Activated naive CD4-positive, alpha-beta T cell treated with anti-CD3 and anti-CD28 coated beads for 36 hours (primary cell): ENCODE results near the gene ADAMTSL2. TPM values are rescaled to one million over a fixed set of nuclear protein-coding genes. Genes with fewer than 3 reads are reported as not detected.

Experiments used
- CTCF ChIA-PET: fragments of 350-600 bp; sonication (Branson Sonifier 250); formaldehyde crosslinking; loops from one replicate; lab custom pipeline; 2021; ENCODE audit warnings: antibody characterized with exemption; lab: Charles Lee
- DNase-seq: peaks from one replicate; pipeline ENCODE4 v3.0.0-alpha.2; 2020
- H3K27ac Mint-ChIP-seq: one replicate; pipeline ENCODE4 v1.8.0; 2021; ENCODE audit warnings: mild to moderate bottlenecking, mixed read lengths
- H3K27me3 Mint-ChIP-seq: one replicate; pipeline ENCODE4 v1.8.0; 2021; ENCODE audit warnings: low read depth, mixed read lengths
- H3K36me3 Mint-ChIP-seq: one replicate; pipeline ENCODE4 v1.8.0; 2021; ENCODE audit warnings: low read depth, mixed read lengths
- H3K4me1 Mint-ChIP-seq: one replicate; pipeline ENCODE4 v1.8.0; 2021; ENCODE audit warnings: low read depth, mixed read lengths
- H3K4me3 Mint-ChIP-seq: one replicate; pipeline ENCODE4 v1.8.0; 2021; ENCODE audit warnings: mild to moderate bottlenecking, moderate library complexity, mixed read lengths
- H3K9me3 Mint-ChIP-seq: one replicate; pipeline ENCODE4 v1.8.0; 2021; ENCODE audit warnings: mixed read lengths
- intact Hi-C: fragments of 100-400 bp; cut with micrococcal nuclease; formaldehyde crosslinking; loops from one replicate; pipeline ENCODE4 v1.15.1; 2023
- total RNA-seq, 2 experiments: library from RNA; stranded (reverse); gene quantifications; one replicate each; pipeline ENCODE4 v1.2.3, GENCODE V29; 2021

The ADAMTSL2 gene
- total RNA-seq, 2 experiments from 2014 or later = 0.14 to 0.17 TPM

DNA sequence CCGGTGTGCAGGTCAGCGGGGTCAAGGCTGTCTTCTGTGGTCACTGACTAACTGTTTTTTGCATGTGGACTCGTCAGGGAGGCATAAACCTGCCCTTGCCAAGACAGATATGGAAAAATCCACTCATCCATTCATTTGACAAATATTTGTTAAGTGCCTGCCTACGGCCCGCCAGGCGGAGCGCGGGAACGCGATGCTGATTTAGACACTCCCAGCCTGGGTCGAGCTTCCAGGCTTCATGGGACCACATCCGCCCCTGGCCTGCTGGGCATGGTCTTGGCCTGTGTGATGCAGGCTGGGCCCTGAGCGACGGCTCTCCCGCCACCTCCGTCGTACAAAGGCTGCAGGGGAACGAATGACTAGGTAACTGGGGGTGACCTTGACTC lies 27.9 kb upstream of the ADAMTSL2 start:
- Mint-ChIP-seq H3K4me1 (peaks cover 12% of the 10 kb centered on the region), H3K27ac (no peak overlapping the region)
- intact Hi-C loops = no loop called here

GRCh38 chr9:133507246-133507965 lies 27.1 kb upstream of the ADAMTSL2 start:
- no peak overlapping the region for H3K4me3 Mint-ChIP-seq

More for the DNA sequence above, 27.9 kb upstream of the ADAMTSL2 start:
- DNase-seq = no peak
- H3K4me3 Mint-ChIP-seq = no peak overlapping the region
- peaks cover 4% of the 10 kb centered on the region for H3K36me3 Mint-ChIP-seq
- H3K9me3 Mint-ChIP-seq = peaks cover 11% of the 10 kb centered on the region
- CTCF ChIA-PET = interaction anchor here (0.8 kb wide), 1 partner anchor 11 kb away, joined by 3 read pairs; no protein-coding TSS in a partner anchor
- no peaks in the 10 kb centered on the region for H3K27me3 Mint-ChIP-seq

DNA sequence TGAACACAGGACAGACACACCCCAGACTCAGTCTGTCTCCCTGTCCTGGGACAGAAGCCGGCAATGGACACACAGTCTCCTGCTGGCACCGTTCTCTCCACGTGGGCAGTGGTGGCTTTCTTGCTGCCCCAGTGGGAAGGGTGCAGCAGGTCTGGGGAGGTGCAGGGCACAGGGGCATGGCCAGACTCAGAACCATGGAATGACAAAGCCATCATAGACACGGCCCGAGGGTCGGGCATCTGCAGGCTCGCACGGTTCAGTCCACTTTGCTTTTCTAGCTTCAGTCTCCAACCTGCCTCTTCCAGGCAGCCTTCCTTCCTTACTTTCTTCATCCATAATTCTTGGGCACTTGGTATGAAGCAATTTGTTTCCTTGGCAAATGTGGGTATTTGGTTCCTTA lies 26.5 kb upstream of the ADAMTSL2 start:
- Mint-ChIP-seq H3K27me3 (no peaks in the 10 kb centered on the region), H3K36me3 (no peaks in the 10 kb centered on the region), H3K4me3 (no peak overlapping the region), H3K4me1 (peaks cover 12% of the 10 kb centered on the region), H3K27ac (no peak overlapping the region), H3K9me3 (no peaks in the 10 kb centered on the region)
- intact Hi-C loops = no loop called here
- CTCF ChIA-PET = no interaction called here
- no peak for DNase-seq

More at GRCh38 chr9:133507246-133507965, 27.1 kb upstream of the ADAMTSL2 start:
- CTCF ChIA-PET = no interaction called here
- Mint-ChIP-seq H3K9me3 (peaks cover 3% of the 10 kb centered on the region), H3K27me3 (no peaks in the 10 kb centered on the region), H3K27ac (no peak overlapping the region), H3K4me1 (peaks cover 12% of the 10 kb centered on the region), H3K36me3 (peaks cover 2% of the 10 kb centered on the region)
- no peak for DNase-seq
- intact Hi-C loops = no loop called here

- intact Hi-C loops = no loop called here
- CTCF ChIA-PET = interaction anchor here (0.6 to 1.0 kb wide), 2 partner anchors 22 to 274 kb away, joined by 3 to 4 read pairs; no protein-coding TSS in a partner anchor
These were observed 25.1 kb upstream of the ADAMTSL2 start for GRCh38 chr9:133509179-133510083.

DNA sequence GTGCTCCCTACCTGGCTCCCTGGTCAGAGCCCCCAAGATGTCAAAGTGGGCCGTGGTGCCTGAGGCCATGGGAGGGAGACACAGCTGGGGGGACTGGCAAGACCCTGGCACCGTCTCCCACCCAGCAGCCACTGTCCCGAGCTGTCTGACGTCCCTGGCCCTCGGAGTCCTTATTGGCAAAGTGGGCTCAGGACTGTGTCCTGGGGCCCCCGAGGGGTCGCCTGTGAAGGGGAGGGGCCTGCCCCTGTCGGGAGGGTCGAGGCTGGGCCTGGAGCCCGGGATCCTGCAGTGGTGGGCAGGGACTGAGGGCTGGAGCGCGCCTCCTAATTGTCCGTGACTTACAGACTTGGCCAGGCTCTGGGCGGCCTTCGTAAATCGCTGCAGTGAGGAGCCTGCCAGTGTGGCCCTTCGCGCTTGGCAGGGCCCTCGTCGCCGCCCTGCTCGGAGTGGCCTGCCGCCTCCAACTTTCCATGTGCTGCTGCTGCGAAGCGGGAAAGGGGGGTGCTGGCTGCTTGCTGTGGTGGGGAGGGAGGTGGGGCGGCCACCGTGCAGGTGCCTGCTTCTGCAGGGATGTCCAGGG lies 23.5 kb upstream of the ADAMTSL2 start:
- Mint-ChIP-seq H3K36me3 (no peaks in the 10 kb centered on the region), H3K27me3 (no peaks in the 10 kb centered on the region), H3K4me3 (no peak overlapping the region), H3K27ac (no peak overlapping the region), H3K9me3 (no peaks in the 10 kb centered on the region), H3K4me1 (peaks cover 12% of the 10 kb centered on the region)
- intact Hi-C loops = no loop called here
- CTCF ChIA-PET = no interaction called here
- DNase-seq = no peak

More at GRCh38 chr9:133509179-133510083, 25.1 kb upstream of the ADAMTSL2 start:
- Mint-ChIP-seq H3K9me3 (no peaks in the 10 kb centered on the region), H3K4me1 (peaks cover 12% of the 10 kb centered on the region), H3K36me3 (no peaks in the 10 kb centered on the region), H3K4me3 (peak overlapping the region; percentile 13), H3K27ac (peak overlapping the region; percentile 15), H3K27me3 (no peaks in the 10 kb centered on the region)
- DNase-seq = peak; percentile 26

GRCh38 chr9:133511607-133512006 lies 22.9 kb upstream of the ADAMTSL2 start:
- Mint-ChIP-seq H3K9me3 (no peaks in the 10 kb centered on the region), H3K4me3 (no peak overlapping the region), H3K27me3 (no peaks in the 10 kb centered on the region), H3K27ac (no peak overlapping the region), H3K36me3 (no peaks in the 10 kb centered on the region), H3K4me1 (peaks cover 12% of the 10 kb centered on the region)
- CTCF ChIA-PET = no interaction called here
- DNase-seq = no peak
- intact Hi-C loops = no loop called here

- CTCF ChIA-PET = no interaction called here
- no peaks in the 10 kb centered on the region for H3K27me3 Mint-ChIP-seq
- intact Hi-C loops = no loop called here
- no peak overlapping the region for H3K4me3 Mint-ChIP-seq
- no peaks in the 10 kb centered on the region for H3K9me3 Mint-ChIP-seq
- DNase-seq = no peak
- H3K36me3 Mint-ChIP-seq = no peaks in the 10 kb centered on the region
- H3K4me1 Mint-ChIP-seq = peaks cover 12% of the 10 kb centered on the region
- H3K27ac Mint-ChIP-seq = no peak overlapping the region
These were observed 22.0 kb upstream of the ADAMTSL2 start for GRCh38 chr9:133512253-133513213.

DNA sequence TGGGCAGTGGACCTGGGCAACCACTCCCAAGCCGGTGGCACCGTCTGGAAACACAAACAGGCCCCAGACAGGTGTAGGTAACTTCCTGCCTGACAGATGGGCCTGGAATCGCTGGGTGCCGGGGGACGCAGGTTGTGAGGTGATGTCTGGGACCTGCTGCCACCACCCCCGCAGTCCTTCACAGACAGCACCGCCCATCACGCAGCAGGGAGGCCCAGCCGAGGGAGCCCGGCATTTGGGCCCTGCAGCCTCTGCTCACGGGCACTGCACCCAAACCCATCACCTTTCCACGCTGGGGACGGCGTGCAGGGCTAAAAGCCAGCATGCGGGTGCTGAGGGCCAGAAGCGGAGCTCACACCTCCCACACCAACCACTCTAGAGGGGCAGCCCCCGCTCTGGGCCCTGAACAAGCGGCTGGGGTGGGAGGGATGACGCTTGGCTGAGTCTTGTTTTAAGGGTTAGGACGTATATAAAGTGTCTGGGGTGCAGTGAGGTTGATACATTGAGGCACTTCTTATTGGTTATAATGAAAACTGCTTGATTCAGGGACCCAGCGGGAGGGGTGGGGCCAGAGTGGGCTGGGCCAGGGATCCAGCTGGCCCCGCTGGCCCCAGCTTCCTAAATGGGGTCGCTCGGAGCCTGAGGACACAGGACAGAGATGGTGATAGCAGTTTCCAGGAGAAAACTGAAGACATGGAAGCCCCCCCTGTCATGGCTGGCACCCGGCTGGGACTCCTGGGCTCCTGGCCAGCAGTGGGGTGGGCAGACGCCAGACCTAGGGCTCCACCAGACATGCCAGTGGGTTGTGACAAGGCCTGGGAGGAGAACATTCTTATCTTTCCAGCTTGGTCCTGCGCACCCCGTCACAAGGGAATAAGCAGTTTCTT lies 21.0 kb upstream of the ADAMTSL2 start:
- H3K4me3 Mint-ChIP-seq = no peak overlapping the region
- no peak overlapping the region for H3K27ac Mint-ChIP-seq
- no peaks in the 10 kb centered on the region for H3K9me3 Mint-ChIP-seq
- intact Hi-C loops = no loop called here
- CTCF ChIA-PET = no interaction called here
- H3K4me1 Mint-ChIP-seq = peaks cover 9% of the 10 kb centered on the region
- no peaks in the 10 kb centered on the region for H3K36me3 Mint-ChIP-seq
- no peaks in the 10 kb centered on the region for H3K27me3 Mint-ChIP-seq
- no peak for DNase-seq

DNA sequence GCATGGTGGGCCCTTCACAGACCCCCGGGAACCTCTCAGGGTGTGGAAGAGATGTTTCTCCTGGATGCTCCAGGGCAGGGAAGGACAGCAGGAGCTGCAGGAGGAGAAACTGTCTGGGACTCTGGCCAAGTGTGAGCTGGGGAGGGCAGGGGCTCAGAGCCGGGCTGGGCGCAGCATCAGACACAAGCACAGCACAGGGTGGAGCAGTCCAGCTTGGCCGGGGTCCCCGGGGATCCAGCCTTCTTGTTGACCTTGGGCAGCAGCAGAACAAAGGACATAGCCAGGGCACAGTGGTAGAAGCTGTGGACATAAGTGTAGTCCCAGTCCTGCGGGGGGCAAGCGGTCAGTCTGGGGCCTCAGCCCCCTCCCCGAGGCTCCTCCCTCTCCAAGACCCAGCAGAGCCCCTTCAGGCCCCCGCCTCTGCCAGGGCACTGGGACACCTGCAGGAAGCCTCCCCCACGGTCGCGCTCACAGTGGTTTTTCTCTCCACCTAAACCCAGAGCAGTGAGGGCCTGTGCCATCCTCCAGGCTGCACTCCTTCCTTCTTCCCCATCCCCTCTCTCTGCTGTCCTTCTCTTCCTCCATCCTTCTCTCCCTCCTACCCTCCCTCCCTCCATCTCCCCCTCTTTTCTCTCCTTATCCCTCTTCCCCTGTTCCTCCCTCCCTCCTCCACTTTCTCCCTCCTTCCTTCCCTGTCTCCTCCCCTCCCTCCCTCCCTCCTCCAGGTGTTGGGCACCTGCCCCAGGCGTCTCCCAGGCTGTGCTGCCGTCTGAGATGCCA lies 19.9 kb upstream of the ADAMTSL2 start:
- intact Hi-C loops = no loop called here
- no peak overlapping the region for H3K4me3 Mint-ChIP-seq
- CTCF ChIA-PET = no interaction called here
- no peaks in the 10 kb centered on the region for H3K27me3 Mint-ChIP-seq
- peaks cover 1% of the 10 kb centered on the region for H3K4me1 Mint-ChIP-seq
- H3K27ac Mint-ChIP-seq = no peak overlapping the region
- no peaks in the 10 kb centered on the region for H3K36me3 Mint-ChIP-seq
- DNase-seq = no peak
- H3K9me3 Mint-ChIP-seq = no peaks in the 10 kb centered on the region

GRCh38 chr9:133515240-133515610 lies 19.3 kb upstream of the ADAMTSL2 start:
- Mint-ChIP-seq H3K4me1 (no peaks in the 10 kb centered on the region), H3K4me3 (no peak overlapping the region), H3K27me3 (no peaks in the 10 kb centered on the region), H3K36me3 (no peaks in the 10 kb centered on the region), H3K27ac (no peak overlapping the region), H3K9me3 (no peaks in the 10 kb centered on the region)
- DNase-seq = no peak
- intact Hi-C loops = no loop called here
- CTCF ChIA-PET = no interaction called here
